HG02973 (cell line): ENCODE data around the gene SLC66A1.
"Not testable (repeated sequence)": the region's sequence is repeated elsewhere in the genome, so short reads cannot be mapped to it uniquely, and the experiment has no call there.

ENCODE experiments used
- ATAC-seq: cut with Tn5 transposase; IDR thresholded peaks from one replicate; pipeline ENCODE4 v1.9.1; 2021; ENCODE audit warnings: moderate library complexity; ENCODE audit not compliant: unreplicated experiment

The SLC66A1 gene

DNA sequence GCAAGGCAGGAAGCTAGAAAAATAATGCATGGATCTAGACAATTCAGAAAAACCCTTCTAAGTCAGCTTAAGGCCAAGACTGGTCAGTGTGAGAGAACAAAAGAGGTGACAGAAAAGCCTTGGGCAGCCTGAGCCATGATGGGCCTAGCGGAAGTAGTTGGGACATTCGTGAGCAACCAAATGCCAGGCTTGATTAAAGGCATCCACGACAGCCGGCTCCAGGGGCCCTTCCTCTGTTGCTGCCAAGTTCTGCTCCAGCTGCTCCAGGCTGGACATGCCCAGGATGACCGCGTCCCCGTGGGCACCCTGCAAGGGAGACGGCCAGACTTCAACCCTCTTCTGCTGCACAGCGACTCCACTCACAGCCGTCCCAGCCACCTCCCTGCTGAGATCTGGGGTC lies 8.0 kb upstream of the SLC66A1 start:
- not testable (repeated sequence) for ATAC-seq

GRCh38 chr1:19305880-19306279 lies 6.2 kb upstream of the SLC66A1 start:
- ATAC-seq, result no peak

- no peak for ATAC-seq
Observed at GRCh38 chr1:19306941-19307340, 5.2 kb upstream of the SLC66A1 start.

DNA sequence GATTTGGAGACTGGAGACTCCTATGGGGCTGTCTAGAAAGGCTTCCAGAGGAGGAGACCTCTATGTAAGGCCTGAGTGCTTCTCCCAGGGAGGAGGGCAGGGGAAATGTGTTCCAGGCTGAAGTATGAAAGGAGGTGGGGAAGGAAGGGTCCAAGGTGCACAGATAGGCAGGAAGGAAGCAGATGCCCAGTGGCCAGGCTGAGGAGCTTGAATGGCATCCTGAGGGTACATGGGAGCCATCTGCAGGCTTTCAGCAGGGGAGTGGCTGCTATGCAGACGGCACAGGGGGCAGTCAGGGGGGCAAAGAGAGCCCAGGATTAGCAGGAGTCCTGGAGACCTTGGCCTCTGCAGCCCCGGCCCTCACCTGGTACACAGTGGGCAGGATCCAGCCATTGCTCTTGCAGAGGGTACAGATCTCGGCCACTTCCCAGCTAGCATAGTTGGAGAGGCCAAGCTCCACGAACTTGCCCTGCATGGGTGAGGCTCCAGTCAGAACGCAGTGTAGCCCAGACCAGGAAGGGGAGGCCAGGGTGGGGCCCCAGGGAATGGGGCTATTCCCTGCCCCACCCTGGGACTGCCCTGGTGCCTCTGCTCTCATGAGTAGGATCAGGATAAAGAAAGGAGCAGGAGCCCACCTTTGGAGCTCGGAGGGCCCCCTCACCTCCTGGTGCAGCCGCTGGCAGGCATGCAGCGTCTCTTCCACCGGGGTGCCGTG lies 4.2 kb upstream of the SLC66A1 start:
- no peak for ATAC-seq

GRCh38 chr1:19308509-19308907 lies 3.6 kb upstream of the SLC66A1 start:
- no peak for ATAC-seq

GRCh38 chr1:19309123-19309813 lies 2.9 kb upstream of the SLC66A1 start:
- no peak for ATAC-seq

DNA sequence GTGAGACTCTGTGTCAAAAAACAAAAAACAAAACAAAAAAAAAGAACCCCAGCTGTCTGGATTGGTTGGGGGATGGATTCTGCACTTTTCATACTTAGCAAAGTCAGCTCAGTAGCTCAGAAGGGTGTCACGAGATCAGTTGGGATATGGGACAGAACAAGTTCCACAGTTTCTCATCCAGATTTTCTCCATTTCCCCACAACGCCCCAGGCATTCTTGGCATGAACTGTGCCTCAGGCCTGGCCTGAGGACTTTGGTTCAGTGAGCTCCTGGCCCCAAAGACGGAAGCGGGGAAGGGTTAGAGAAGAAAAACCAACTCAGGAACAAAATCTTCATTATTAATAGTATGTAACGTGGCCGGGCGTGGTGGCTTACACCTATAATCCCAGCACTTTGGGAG lies 2.1 kb upstream of the SLC66A1 start:
- ATAC-seq, result no peak

- ATAC-seq, result no peak
Observed at GRCh38 chr1:19310720-19311502, 1.2 kb upstream of the SLC66A1 start.

DNA sequence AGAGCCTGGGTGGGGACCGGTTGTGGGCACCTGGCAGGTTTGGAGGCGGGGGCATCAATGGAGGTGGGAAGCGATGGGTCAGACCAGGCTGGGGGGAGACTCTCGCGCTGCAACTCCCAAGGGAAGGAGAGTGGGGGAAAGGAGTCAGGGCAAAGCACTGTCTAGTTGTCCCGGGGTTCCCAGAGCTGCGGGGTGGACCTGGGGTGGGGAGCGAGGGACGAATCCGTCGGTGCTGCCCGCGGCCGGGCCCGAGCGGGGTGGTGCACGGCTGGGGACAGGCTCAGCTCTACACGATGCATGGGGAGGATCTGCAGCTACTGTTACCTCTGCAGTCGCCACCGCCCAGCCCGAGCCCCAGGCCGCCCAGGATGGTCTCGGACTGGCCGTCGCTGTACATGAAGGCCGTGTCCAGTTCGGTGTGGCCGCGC lies 609 bp upstream of the SLC66A1 start:
- ATAC-seq, result peak; percentile 12

DNA sequence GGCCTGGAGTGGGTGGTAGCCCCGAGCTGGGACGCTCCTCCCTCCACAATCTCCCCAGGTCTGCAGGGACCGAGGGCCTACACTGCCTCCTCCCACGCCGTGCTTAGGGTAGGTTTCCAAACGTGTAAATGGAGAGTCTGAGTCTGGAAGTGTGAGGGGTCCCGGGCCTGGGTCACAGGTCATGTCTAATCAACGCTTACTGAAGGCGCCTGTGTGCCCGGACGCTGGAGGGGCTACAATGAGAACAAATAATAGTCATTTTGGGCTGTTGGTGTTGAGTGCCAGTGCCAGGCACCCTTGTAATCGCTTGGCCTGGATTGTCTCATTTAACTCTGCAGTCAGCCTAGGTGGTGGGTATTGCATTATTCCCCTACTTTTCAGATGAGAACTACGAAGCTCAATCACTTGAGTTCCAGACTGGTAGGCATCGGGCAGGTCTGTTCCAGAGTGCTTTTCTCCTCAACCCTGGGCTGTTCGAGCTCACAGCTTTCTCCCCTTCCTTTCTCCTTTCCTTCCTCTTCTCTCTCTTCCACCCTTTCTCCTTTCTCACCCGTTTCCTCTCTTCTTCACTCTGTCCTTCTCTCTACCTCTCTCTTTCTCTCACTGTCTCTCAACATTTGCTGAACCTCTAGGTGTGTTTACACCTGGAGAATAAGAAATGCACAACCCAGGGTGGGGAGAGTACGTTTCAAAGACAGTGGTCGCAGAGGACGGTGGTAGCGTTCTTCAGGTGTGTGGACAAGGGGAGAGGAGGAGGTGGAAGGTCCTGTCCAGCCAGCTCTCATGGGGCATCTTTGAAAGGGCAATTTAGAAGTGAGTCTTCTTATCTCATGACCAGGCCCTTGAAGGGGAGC lies 883 bp downstream of the SLC66A1 start:
- peak; percentile 18 for ATAC-seq

DNA sequence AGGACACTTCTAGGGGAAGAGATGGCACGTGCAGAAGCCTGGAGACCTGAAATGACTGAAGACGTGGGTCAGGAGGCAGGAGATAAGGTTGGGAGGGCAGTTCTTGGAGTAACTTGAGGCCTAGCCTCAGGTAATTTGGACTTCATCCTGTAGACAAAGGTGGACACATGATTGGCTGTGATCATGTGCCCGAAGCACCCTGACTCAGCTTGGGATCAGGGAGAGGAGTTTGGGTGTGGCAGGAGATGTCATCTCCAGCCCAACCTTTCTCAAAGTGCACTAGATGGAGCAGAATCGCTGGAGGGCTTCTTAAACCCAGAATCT lies 1.5 kb downstream of the SLC66A1 start:
- no peak for ATAC-seq

DNA sequence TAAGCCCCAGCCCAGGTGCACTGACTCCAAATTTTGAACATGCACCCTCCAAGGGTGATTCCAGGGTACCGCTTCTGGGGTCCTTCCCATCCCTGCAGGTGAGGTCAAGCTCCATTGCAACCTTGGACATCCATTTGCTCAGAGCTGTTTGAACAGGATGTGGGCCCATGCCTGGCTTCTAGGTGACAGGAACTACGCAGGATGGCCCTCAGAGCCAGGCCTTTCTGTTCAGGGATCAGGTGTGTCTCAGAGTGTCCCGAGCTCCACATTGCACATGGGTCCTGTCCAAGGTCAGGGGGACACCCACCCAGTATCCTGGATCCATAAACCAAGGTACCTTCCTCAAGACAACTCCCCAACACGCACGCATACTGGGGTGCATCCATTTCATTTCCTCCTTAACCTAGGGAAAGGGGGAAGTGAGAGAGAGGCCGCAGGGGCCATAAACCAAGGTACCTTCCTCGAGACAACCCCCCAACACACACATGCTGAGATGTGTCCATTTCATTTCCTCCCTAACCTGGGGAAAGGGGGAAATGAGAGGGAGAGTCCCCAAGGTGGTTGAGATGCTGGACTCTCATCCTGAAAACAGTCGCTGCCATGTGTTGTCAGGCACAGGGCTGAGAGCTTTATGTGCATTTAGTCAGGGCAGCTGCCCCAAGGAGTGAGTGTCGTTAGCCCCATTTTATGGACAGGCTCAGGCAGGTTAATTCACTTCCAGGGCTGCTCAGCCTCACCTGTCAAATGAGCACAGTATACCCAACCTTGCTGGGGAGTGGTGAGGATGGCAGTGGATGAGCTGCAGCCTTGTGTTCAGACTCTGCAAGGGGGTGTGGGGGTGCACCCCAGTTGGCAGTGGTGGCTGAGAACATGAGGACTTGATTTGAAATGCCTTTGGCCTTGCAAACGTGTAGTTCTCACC lies 2.1 kb downstream of the SLC66A1 start:
- no peak for ATAC-seq

- ATAC-seq, result no peak
Observed at GRCh38 chr1:19315378-19316198, 3.5 kb downstream of the SLC66A1 start.

GRCh38 chr1:19317126-19317910 lies 5.2 kb downstream of the SLC66A1 start:
- no peak for ATAC-seq

DNA sequence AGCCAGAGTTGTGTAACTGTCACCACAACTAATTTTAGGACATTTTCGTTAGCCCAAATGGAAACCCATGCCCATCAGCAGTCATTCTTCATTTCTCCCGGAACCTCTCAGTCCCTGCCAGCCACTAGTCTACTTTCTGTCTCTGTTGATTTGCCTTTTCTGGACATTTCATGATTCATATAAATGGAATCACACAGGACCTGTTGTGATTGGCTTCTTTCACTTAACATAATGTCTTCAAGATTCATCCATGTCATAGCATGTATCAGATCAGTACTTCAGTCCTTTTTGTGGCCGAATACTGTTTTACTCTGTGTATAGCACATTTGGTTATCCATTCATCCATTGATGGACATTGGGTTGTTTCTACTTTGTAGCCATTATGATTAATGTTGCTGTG lies 7.1 kb downstream of the SLC66A1 start:
- ATAC-seq, result no peak

DNA sequence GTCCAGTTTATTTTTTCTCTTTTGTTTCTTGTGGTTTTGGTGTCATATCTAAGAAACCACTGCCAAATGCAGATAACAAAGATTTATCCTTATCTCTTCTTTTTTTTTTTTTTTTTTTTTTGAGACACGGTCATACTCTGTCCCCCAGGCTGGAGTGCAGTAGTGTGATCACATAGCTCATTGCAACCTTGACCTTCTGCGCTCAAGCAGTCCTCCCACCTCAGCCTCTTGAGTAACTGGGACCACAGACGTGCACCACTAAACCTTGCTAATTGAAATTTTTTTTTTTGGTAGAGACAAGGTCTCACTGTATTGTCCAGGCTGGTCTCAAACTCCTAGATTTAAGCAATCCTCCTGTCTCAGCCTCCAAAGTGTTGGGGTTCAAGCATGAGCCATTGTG lies 8.9 kb downstream of the SLC66A1 start:
- no peak for ATAC-seq

- no peak for ATAC-seq
Observed at GRCh38 chr1:19322481-19322880, 10.4 kb downstream of the SLC66A1 start.

DNA sequence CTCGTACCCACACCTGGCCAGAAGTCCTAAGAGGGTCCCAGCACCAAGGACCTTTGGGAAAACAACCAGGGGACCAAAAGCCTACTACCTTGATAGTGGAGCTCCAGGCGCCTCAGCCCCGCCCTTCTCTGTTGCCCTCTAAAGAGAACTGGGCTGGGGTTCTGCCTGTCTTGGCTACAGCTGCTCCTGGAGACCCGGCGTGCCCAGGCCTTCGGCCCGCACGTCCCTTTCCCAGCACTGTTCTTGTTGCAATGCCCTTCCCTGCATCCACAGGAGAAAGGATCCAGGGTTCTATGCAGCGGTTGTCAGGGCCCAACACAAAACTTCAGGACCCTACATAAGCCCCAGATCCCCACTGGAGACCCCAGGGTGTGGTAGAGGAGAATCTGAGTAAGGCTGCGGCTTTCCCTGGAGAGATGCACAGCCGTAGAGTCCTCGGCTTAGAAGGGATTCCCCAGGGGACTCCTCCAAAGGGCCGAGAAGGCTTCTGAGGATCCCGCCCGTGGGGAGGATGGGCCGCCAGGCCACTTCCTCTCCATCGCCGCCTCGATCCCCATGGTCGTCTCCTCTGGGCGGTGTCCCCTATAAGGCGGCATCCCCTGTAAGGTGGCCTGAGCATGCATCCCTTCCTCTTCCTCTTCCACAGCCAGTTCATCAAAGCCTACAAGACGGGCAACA lies 12.0 kb downstream of the SLC66A1 start:
- no peak for ATAC-seq
